ENCODE measurements around the gene NFKBIE.

DNA sequence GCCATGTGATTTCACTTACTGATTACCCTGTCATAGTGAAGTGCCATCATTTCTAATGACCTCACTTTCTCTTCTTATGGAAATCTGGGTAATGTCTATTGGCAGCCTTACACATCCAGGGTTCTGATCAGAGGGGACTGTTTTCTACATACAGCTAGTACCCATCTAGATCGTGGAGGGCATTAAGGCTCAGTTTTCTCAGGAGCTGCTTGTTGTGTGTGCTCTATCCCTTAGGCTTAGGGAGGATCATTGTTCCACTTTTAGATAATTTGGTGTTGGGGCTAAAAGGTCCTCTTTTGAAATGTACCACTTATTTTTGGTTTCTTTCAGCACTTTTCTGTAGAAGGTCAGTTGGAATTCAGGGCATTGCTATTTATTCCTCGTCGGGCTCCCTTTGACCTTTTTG is 14.6 kb downstream of the NFKBIE start:
- TF ChIP-seq, protein P1, sequence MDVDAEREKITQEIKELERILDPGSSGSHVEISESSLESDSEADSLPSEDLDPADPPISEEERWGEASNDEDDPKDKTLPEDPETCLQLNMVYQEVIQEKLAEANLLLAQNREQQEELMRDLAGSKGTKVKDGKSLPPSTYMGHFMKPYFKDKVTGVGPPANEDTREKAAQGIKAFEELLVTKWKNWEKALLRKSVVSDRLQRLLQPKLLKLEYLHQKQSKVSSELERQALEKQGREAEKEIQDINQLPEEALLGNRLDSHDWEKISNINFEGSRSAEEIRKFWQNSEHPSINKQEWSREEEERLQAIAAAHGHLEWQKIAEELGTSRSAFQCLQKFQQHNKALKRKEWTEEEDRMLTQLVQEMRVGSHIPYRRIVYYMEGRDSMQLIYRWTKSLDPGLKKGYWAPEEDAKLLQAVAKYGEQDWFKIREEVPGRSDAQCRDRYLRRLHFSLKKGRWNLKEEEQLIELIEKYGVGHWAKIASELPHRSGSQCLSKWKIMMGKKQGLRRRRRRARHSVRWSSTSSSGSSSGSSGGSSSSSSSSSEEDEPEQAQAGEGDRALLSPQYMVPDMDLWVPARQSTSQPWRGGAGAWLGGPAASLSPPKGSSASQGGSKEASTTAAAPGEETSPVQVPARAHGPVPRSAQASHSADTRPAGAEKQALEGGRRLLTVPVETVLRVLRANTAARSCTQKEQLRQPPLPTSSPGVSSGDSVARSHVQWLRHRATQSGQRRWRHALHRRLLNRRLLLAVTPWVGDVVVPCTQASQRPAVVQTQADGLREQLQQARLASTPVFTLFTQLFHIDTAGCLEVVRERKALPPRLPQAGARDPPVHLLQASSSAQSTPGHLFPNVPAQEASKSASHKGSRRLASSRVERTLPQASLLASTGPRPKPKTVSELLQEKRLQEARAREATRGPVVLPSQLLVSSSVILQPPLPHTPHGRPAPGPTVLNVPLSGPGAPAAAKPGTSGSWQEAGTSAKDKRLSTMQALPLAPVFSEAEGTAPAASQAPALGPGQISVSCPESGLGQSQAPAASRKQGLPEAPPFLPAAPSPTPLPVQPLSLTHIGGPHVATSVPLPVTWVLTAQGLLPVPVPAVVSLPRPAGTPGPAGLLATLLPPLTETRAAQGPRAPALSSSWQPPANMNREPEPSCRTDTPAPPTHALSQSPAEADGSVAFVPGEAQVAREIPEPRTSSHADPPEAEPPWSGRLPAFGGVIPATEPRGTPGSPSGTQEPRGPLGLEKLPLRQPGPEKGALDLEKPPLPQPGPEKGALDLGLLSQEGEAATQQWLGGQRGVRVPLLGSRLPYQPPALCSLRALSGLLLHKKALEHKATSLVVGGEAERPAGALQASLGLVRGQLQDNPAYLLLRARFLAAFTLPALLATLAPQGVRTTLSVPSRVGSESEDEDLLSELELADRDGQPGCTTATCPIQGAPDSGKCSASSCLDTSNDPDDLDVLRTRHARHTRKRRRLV (CRISPR knock-in tag; IDR thresholded peaks at IDR 0.05) = no peak
- TF ChIP-seq, protein P2, sequence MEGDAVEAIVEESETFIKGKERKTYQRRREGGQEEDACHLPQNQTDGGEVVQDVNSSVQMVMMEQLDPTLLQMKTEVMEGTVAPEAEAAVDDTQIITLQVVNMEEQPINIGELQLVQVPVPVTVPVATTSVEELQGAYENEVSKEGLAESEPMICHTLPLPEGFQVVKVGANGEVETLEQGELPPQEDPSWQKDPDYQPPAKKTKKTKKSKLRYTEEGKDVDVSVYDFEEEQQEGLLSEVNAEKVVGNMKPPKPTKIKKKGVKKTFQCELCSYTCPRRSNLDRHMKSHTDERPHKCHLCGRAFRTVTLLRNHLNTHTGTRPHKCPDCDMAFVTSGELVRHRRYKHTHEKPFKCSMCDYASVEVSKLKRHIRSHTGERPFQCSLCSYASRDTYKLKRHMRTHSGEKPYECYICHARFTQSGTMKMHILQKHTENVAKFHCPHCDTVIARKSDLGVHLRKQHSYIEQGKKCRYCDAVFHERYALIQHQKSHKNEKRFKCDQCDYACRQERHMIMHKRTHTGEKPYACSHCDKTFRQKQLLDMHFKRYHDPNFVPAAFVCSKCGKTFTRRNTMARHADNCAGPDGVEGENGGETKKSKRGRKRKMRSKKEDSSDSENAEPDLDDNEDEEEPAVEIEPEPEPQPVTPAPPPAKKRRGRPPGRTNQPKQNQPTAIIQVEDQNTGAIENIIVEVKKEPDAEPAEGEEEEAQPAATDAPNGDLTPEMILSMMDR (CRISPR knock-in tag; IDR thresholded peaks at IDR 0.05) = no peak
- TF ChIP-seq, protein P3, sequence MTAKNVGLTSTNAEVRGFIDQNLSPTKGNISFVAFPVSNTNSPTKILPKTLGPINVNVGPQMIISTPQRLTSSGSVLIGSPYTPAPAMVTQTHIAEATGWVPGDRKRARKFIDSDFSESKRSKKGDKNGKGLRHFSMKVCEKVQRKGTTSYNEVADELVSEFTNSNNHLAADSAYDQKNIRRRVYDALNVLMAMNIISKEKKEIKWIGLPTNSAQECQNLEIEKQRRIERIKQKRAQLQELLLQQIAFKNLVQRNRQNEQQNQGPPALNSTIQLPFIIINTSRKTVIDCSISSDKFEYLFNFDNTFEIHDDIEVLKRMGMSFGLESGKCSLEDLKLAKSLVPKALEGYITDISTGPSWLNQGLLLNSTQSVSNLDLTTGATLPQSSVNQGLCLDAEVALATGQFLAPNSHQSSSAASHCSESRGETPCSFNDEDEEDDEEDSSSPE (CRISPR knock-in tag; IDR thresholded peaks at IDR 0.05) = no peak
- no peak for TF ChIP-seq FOXM1 (CRISPR knock-in tag; IDR thresholded peaks at IDR 0.05)
- TF ChIP-seq U2AF2 (IDR thresholded peaks at IDR 0.05; ENCODE audit: low read depth, low read length) = no peak
- no peak for TF ChIP-seq CHD4 (IDR thresholded peaks at IDR 0.05; ENCODE audit: borderline replicate concordance, low read length)
- TF ChIP-seq, protein P4, sequence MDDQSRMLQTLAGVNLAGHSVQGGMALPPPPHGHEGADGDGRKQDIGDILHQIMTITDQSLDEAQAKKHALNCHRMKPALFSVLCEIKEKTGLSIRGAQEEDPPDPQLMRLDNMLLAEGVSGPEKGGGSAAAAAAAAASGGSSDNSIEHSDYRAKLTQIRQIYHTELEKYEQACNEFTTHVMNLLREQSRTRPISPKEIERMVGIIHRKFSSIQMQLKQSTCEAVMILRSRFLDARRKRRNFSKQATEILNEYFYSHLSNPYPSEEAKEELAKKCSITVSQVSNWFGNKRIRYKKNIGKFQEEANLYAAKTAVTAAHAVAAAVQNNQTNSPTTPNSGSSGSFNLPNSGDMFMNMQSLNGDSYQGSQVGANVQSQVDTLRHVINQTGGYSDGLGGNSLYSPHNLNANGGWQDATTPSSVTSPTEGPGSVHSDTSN (CRISPR knock-in tag; IDR thresholded peaks at IDR 0.05; ENCODE audit: borderline replicate concordance) = no peak

All from HepG2 (cell line).